ENCODE results near the gene PRR3. TPM values are rescaled to one million over a fixed set of nuclear protein-coding genes. Genes with fewer than 3 reads are reported as not detected.

Gene PRR3
- total RNA-seq, 1 experiment from 2014 or later, result 6.1 TPM

DNA sequence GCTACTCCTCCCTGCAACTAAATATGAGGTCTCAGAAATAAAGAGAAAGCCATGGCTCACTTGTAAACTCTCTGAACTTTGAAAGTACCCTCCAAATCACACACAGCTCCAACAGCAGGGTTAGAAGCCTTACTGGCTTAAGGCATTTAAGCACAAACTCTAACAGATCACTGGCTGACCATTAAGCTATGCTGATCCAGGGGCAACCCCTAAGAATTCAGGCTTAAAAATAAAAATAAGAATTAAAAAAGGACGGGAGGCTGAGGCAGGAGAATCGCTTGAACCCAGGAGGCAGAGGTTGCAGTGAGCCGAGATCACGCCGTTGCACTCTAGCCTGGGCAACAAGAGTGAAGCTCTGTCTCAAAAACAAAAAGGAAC is 45.9 kb upstream of the PRR3 start:
- POLR2A ChIA-PET (ENCODE audit: unreplicated experiment), result interaction anchor here (0.6 kb wide), 1 partner anchor 17 kb away, joined by 5 read pairs; no protein-coding TSS in a partner anchor
- peaks cover 10% of the 10 kb centered on the region for H3K4me1 ChIP-seq (ENCODE audit: insufficient read depth, low read length)
- H4K20me1 ChIP-seq (ENCODE audit: low read length), result no peaks in the 10 kb centered on the region
- CTCF ChIA-PET, result interaction anchor here (0.7 kb wide), 1 partner anchor 34 kb away, joined by 3 read pairs; no protein-coding TSS in a partner anchor
- H2AFZ ChIP-seq (ENCODE audit: low read length), result no peak overlapping the region
- H3K27ac ChIP-seq (ENCODE audit: low read length), result no peak overlapping the region
- H3K36me3 ChIP-seq (ENCODE audit: low read depth, low read length), result no peaks in the 10 kb centered on the region
- ATAC-seq (no peak), DNase-seq (no peak)
- no peaks in the 10 kb centered on the region for H3K27me3 ChIP-seq (ENCODE audit: low read length)
- intact Hi-C loops (cut with micrococcal nuclease), result no loop called here
- no peaks in the 10 kb centered on the region for H3F3A ChIP-seq (ENCODE audit: low read length, unreplicated experiment)
- no peaks in the 10 kb centered on the region for H3K9me2 ChIP-seq (replicated peaks; ENCODE audit: low read length)
- TF ChIP-seq, protein P1, sequence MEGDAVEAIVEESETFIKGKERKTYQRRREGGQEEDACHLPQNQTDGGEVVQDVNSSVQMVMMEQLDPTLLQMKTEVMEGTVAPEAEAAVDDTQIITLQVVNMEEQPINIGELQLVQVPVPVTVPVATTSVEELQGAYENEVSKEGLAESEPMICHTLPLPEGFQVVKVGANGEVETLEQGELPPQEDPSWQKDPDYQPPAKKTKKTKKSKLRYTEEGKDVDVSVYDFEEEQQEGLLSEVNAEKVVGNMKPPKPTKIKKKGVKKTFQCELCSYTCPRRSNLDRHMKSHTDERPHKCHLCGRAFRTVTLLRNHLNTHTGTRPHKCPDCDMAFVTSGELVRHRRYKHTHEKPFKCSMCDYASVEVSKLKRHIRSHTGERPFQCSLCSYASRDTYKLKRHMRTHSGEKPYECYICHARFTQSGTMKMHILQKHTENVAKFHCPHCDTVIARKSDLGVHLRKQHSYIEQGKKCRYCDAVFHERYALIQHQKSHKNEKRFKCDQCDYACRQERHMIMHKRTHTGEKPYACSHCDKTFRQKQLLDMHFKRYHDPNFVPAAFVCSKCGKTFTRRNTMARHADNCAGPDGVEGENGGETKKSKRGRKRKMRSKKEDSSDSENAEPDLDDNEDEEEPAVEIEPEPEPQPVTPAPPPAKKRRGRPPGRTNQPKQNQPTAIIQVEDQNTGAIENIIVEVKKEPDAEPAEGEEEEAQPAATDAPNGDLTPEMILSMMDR (conservative IDR thresholded peaks at IDR 0.05; ENCODE audit: low read depth, low read length), result no peak
- TF ChIP-seq EZH2phosphoT487 (IDR thresholded peaks at IDR 0.05; ENCODE audit: borderline replicate concordance, low read length) (no peak), EZH2 (IDR thresholded peaks at IDR 0.05; ENCODE audit: low read length, unreplicated experiment) (no peak)
- no TSS peak for BruUV-seq (replicated peaks)
- no peaks in the 10 kb centered on the region for H3K79me2 ChIP-seq (ENCODE audit: low read length)
- no peak overlapping the region for H3K4me2 ChIP-seq (ENCODE audit: low read length)
- H3K4me3 ChIP-seq (ENCODE audit: low read length), result no peak overlapping the region
- H3K9me3 ChIP-seq (ENCODE audit: low read length), result no peaks in the 10 kb centered on the region
- no peak overlapping the region for H3K9ac ChIP-seq (ENCODE audit: low read length)

- Histone ChIP-seq H3K9me3 (ENCODE audit: low read length) (no peaks in the 10 kb centered on the region), H3K79me2 (ENCODE audit: low read length) (no peaks in the 10 kb centered on the region), H3K9ac (ENCODE audit: low read length) (no peak overlapping the region), H3K4me1 (ENCODE audit: insufficient read depth, low read length) (peaks cover 12% of the 10 kb centered on the region), H4K20me1 (ENCODE audit: low read length) (no peaks in the 10 kb centered on the region), H3K4me3 (ENCODE audit: low read length) (no peak overlapping the region), H3K9me2 (replicated peaks; ENCODE audit: low read length) (no peaks in the 10 kb centered on the region), H3K27ac (ENCODE audit: low read length) (no peak overlapping the region), H2AFZ (ENCODE audit: low read length) (no peak overlapping the region), H3K4me2 (ENCODE audit: low read length) (no peak overlapping the region), H3K27me3 (ENCODE audit: low read length) (no peaks in the 10 kb centered on the region), H3F3A (ENCODE audit: low read length, unreplicated experiment) (no peaks in the 10 kb centered on the region), H3K36me3 (ENCODE audit: low read depth, low read length) (no peaks in the 10 kb centered on the region)
- ChIA-PET CTCF (no interaction called here), POLR2A (ENCODE audit: unreplicated experiment) (no interaction called here)
- no TSS peak for BruUV-seq (replicated peaks)
- intact Hi-C loops (cut with micrococcal nuclease), result no loop called here
- DNase-seq, result no peak
- TF ChIP-seq EZH2phosphoT487 (IDR thresholded peaks at IDR 0.05; ENCODE audit: borderline replicate concordance, low read length) (no peak), EZH2 (IDR thresholded peaks at IDR 0.05; ENCODE audit: low read length, unreplicated experiment) (no peak)
- TF ChIP-seq, protein P1 (conservative IDR thresholded peaks at IDR 0.05; ENCODE audit: low read depth, low read length), result no peak
- ATAC-seq, result no peak
Measured at GRCh38 chr6:30513451-30513850, 43.6 kb upstream of the PRR3 start.

GRCh38 chr6:30515106-30515505 is 42.0 kb upstream of the PRR3 start:
- Histone ChIP-seq H4K20me1 (ENCODE audit: low read length) (no peaks in the 10 kb centered on the region), H3K4me3 (ENCODE audit: low read length) (no peak overlapping the region), H3K9me3 (ENCODE audit: low read length) (no peaks in the 10 kb centered on the region), H2AFZ (ENCODE audit: low read length) (no peak overlapping the region), H3K27ac (ENCODE audit: low read length) (no peak overlapping the region), H3K36me3 (ENCODE audit: low read depth, low read length) (no peaks in the 10 kb centered on the region), H3K9me2 (replicated peaks; ENCODE audit: low read length) (no peaks in the 10 kb centered on the region), H3K4me1 (ENCODE audit: insufficient read depth, low read length) (peaks cover 8% of the 10 kb centered on the region), H3F3A (ENCODE audit: low read length, unreplicated experiment) (no peaks in the 10 kb centered on the region), H3K4me2 (ENCODE audit: low read length) (no peak overlapping the region), H3K79me2 (ENCODE audit: low read length) (no peaks in the 10 kb centered on the region), H3K27me3 (ENCODE audit: low read length) (no peaks in the 10 kb centered on the region), H3K9ac (ENCODE audit: low read length) (no peak overlapping the region)
- no TSS peak for BruUV-seq (replicated peaks)
- no peak for ATAC-seq
- ChIA-PET CTCF (no interaction called here), POLR2A (ENCODE audit: unreplicated experiment) (no interaction called here)
- intact Hi-C loops (cut with micrococcal nuclease), result no loop called here
- DNase-seq, result no peak
- no peak for TF ChIP-seq EZH2 (IDR thresholded peaks at IDR 0.05; ENCODE audit: low read length, unreplicated experiment)
- TF ChIP-seq, protein P1 (conservative IDR thresholded peaks at IDR 0.05; ENCODE audit: low read depth, low read length), result no peak
- TF ChIP-seq EZH2phosphoT487 (IDR thresholded peaks at IDR 0.05; ENCODE audit: borderline replicate concordance, low read length), result no peak

Data from PC-3 (cell line).